GM18526 (cell line): ENCODE data around the gene HIBCH.
A peak's percentile ranks its signal among the peaks of the same experiment; 100 is the strongest.

Source experiments
- POLR2A ChIP-seq: IDR thresholded peaks from 3 replicates; pipeline ENCODE4 v1.6.1; 2011; ENCODE audit not compliant: insufficient read length; ENCODE audit errors: extremely low read depth

Gene HIBCH

GRCh38 chr2:190344276-190344827 is 24.7 kb upstream of the HIBCH start:
- no peak for TF ChIP-seq POLR2A

- peak; percentile 26 for TF ChIP-seq POLR2A
These were observed 24.1 kb upstream of the HIBCH start, which contains the start of gene INPP1 for GRCh38 chr2:190343536-190344275. TSS of gene INPP1 (plus strand) at chr2:190343589. CDS start at chr2:190360103, 16,514 bp downstream.

GRCh38 chr2:190343089-190343535 is 23.5 kb upstream of the HIBCH start:
- TF ChIP-seq POLR2A = no peak

GRCh38 chr2:190342611-190343010 is 23.0 kb upstream of the HIBCH start:
- TF ChIP-seq POLR2A = no peak

GRCh38 chr2:190340369-190340768 is 20.7 kb upstream of the HIBCH start:
- TF ChIP-seq POLR2A = no peak

GRCh38 chr2:190339394-190339793 is 19.8 kb upstream of the HIBCH start:
- no peak for TF ChIP-seq POLR2A

- TF ChIP-seq POLR2A = no peak
These were observed 18.8 kb upstream of the HIBCH start for GRCh38 chr2:190338453-190338852.

GRCh38 chr2:190336420-190336819 is 16.8 kb upstream of the HIBCH start:
- no peak for TF ChIP-seq POLR2A

- TF ChIP-seq POLR2A = no peak
These were observed 15.6 kb upstream of the HIBCH start for GRCh38 chr2:190335225-190335559.

GRCh38 chr2:190334479-190335224 is 15.0 kb upstream of the HIBCH start:
- no peak for TF ChIP-seq POLR2A

- no peak for TF ChIP-seq POLR2A
These were observed 14.3 kb upstream of the HIBCH start for GRCh38 chr2:190333928-190334327.

GRCh38 chr2:190333395-190333794 is 13.8 kb upstream of the HIBCH start:
- no peak for TF ChIP-seq POLR2A

- TF ChIP-seq POLR2A = no peak
These were observed 9.0 kb upstream of the HIBCH start for GRCh38 chr2:190328573-190329147.

GRCh38 chr2:190327867-190328572 is 8.4 kb upstream of the HIBCH start:
- no peak for TF ChIP-seq POLR2A

GRCh38 chr2:190325588-190325987 is 6.0 kb upstream of the HIBCH start:
- no peak for TF ChIP-seq POLR2A
